DMS79 treated with DMSO at 0.1 percent for 48 hours (cell line): ENCODE data around the gene DNAJB5.
"Not testable (repeated sequence)": the region's sequence is repeated elsewhere in the genome, so short reads cannot be mapped to it uniquely, and the experiment has no call there.

Experiments used
- DNase-seq: peaks from one replicate; lab custom pipeline; 2025; lab: John Stamatoyannopoulos, UW

Gene DNAJB5

DNA sequence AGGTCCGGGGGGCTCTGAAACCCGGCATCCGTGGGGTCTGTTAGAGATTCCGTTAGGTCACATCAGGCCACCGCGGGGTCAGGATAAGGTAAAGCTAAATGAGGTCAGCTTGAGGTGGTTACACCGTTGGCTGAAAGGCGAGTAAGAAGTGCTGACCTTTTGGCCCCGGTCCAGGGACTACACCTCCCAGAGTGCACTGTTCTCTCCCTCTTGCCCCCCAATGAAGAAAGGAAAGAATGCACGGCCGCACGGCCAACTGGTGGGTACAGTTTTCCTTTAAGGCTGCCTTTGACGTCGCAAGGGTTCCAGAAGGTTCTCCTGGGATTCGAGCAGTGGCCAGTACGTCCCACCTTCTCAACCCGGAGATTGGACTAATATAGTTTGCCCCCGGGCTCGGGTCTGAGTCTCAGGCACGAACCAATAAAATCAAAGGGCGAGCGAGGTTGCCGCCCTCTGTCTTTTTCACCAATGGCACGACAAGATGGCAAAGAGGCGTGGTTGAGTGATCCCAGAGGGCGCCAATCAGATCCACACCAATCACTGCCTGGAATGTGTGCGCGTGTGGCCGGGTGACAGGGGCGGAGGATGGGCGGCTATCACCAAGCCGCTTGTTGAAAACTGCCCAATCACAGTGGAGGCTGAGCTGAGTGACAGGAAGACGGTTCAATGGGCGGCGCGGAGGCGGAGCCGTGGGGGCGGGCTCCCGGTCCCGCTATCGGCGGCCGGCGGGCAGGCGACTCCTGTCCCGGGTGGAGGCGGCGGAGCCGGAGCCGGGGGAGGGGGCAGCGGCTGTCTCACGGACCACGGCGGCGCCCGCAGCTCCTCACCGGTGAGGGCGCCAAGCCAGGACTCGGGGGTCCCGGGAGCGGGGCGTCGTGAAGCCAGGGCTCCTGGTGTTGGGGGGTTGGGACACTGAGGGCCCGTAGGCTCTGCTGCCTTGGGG, at the start of gene DNAJB5:
DNAJB5 (plus strand) TSS at position 743 of the 943 bp plus-strand sequence. CDS start 886 bp downstream, outside the sequence.
- DNase-seq, result peak; percentile 99

GRCh38 chr9:34939989-34940388, 49.6 kb upstream of the DNAJB5 start:
- DNase-seq, result not testable (repeated sequence)

DNA sequence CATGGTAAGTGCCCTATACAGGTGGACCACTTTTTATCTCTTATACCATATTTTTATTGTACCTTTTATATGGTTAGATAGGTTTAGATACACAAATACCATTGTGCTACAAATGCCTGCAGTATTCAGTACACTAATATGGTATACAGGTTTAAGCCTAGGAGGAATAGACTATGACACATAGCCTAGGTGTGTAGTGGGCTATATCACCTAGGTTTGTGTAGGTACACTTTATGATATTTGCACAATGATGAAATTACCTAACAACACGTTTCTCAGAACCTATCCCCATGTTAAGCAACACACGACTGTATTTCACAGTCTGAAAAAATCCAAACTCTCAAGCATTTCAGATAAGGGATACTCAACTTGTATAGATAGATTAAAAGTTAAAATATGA, 41.1 kb upstream of the DNAJB5 start:
- no peak for DNase-seq

GRCh38 chr9:34954225-34954624, 35.3 kb upstream of the DNAJB5 start:
- DNase-seq, result no peak

DNA sequence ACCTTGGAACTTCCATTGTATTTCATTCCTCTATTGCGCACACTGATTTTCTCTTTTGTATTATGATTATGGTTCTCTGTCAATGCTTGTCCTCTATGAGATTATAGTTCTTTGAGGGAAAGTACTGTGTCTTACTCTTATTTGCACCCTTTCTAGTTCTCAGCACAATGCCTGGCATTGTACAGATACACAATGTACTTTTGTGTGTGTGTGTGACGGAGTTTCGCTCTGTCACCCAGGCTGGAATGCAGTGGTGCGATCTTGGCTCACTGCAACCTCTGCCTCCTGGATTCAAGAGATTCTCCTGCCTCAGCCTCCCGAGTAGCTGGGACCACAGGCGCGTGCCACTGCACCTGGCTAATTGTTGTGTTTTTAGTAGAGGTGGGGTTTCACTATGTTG, 33.5 kb upstream of the DNAJB5 start:
- DNase-seq, result not testable (repeated sequence)

GRCh38 chr9:34956648-34957047, 32.9 kb upstream of the DNAJB5 start:
- DNase-seq, result no peak

GRCh38 chr9:34957492-34958410, 31.8 kb upstream of the DNAJB5 start, which contains the start of gene PHF24:
PHF24 (plus strand) TSS chr9:34958285; CDS start chr9:34971299, 13,014 bp downstream.
- DNase-seq, result no peak

GRCh38 chr9:34958411-34958982, 31.0 kb upstream of the DNAJB5 start:
- DNase-seq, result no peak

DNA sequence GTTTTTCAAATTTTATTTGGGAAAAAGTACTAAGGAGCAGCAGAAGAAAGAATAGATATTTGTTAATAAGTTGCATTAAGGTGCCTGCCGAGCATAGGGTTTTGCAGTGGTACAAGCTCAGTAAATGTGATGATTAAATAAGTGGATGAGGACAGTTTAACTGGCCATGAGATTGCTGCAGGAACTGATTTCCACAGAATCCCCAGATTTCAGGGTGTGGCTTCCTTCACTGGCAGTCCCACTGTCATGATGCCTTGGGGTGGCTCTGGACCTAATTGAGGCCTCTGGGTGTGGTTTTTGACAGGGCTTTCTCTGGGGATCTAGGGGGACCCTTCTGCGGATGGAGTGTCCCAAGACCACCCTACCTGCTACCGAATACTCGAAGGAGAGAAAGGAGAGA, 30.1 kb upstream of the DNAJB5 start:
- DNase-seq, result no peak

DNA sequence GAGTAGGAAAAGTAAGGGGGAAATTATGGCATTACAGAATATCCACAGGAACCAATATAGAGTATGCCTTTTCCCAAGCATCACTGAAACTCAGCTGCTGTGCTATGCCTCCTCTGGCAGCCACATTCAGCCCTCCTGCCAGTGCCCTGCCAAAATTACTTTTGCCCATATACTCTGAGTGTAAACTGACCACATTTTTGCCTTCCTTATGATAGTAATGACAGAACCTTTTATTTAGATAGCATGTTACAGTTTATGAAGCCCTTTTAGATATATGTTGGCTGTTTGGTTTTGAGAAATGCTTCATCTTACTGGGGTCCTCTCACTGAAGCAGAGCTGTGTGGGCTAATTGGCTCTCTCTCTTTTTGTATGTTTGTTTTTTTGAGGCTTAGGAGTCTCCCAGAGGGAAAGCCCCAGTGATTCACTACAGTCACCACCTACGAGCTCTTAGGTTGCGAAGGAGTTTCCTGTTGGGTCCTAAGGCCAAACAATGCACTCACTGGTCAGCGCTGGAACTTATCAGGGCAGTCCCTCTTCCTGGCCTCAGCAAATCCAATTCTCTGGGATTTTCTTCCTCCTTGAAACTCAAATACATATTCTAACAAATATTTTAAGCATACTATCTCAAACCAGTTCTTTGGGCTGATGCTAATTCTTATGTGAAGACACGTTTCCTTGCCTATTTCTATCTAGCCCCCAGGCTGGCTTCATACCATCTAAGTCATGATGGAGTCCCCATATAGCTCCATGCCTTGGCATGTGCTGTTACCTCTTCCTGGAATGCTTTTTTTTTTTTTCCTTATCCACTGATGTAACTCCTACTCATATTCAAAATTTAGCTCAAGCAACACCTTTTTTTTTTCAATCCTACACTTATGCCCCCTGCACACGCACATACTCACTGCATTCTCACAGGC, 27.7 kb upstream of the DNAJB5 start:
- no peak for DNase-seq

DNA sequence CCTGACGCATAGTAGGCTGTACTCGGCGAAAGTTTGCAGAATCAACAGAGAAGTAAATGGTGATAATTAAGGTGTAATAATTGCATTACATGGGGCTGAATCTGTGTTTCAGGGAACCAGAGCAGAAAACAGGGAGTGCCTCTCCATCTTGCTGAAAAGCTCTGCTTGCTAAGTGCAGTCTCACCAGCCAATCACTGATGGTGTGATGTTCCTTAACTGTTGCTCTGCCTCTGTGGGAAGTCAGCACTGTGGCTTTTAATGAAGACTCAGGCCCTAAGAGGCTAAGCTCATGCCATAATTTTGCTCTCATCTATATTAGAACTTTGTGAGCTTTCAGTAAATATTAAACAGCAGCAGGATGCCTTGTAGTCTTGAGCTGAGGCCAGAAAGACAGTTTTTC, 27.0 kb upstream of the DNAJB5 start:
- no peak for DNase-seq

DNA sequence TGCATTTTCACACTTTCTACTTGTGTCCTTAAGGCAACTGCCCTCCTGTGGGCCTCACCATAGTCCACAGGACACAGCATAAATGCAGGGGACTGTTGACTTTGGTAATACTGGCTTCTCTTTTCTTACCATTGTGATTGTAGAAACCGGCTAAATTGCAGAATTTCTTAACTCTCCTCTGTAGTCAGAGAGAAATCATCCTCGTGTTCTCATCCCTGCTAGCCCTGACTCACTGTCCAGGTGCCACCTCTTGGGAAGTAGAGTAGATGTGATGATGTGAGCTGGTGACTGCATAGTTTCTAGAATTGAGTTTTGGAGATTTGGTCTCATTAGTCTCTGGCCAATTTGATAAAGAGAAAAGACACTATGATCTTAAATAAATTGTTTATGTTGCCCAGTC, 26.0 kb upstream of the DNAJB5 start:
- DNase-seq, result no peak

DNA sequence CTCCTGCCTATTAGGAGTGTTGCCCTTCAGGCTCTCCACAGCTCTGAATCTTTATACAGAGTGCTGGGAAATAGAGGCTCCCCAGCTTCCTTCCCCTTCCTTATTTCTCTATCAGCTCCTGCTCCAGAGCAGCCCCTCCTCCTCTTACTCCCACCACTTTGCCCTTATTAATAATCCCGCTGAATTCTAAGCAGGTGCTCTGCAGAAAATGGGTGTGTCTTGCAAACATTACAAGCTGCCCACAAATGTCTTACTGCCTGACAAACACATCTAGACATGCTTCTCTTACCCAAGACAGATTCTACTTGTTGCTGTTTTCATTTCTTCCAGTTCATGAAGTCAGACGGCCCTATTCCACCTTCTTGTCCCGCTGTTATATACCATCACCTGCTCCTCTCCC, 25.1 kb upstream of the DNAJB5 start:
- DNase-seq, result no peak

GRCh38 chr9:34971146-34971811, 18.3 kb upstream of the DNAJB5 start:
- no peak for DNase-seq

- DNase-seq, result no peak
Measured at GRCh38 chr9:34974664-34975063, 14.9 kb upstream of the DNAJB5 start.

DNA sequence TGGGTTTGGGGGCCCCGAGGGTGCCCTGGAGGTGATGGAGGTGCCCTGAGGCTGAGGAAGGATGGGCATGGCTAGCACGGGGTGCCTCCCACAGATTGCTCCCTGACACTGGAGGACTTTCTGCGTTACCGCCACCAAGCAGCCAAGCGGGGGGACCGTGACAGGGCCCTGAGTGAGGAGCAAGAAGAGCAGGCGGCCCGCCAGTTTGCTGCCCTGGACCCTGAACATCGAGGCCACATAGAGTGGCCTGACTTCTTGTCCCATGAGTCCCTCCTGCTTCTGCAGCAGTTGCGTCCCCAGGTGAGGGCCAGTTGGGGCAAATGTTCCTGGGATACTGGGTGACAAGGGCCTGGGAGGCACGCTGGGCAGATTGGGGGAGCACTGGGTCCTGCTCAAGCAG, 13.1 kb upstream of the DNAJB5 start:
- no peak for DNase-seq

- DNase-seq, result no peak
Measured at GRCh38 chr9:34976992-34977391, 12.6 kb upstream of the DNAJB5 start.

- no peak for DNase-seq
Measured at GRCh38 chr9:34980181-34980761, 9.3 kb upstream of the DNAJB5 start.

DNA sequence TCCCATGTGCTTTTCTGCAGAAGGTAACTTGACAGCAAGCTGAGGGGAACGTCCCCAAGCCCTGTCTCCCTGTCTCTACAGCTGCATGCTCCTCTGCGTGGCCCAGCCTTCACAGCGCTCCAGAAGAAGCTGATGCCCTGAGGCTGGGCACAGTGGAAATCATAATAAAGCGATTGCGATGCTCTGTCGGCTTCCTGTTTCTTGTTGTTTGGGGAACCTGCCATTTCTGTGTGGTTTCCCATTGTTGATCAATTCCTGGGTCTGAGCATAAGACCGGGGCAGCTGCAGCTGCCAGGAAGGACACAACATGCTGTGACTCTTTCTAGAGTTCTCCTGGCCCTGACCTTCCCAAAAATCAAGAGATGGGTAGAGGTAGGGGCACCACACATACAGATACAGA, 7.2 kb upstream of the DNAJB5 start:
- DNase-seq, result no peak

DNA sequence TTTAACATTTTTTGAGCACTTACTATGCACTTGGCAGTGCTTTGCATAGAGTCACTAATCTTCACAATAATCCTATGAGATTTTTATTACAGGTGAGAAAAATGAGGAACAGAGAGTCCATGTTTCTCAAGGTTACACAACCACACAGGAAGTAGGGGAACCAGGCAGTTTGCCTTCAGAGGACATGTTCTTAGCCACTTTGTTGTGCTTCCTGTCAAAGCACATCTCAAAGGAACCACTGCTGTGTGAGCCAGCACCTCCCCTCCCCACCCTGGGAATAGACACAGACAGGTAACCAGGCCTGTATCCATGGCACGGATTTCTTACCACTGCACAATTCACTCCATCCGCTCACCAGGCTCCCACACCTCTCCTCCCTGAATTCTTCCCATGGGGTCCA, 6.3 kb upstream of the DNAJB5 start:
- DNase-seq, result no peak
